SH-SY5Y (cell line): ENCODE results near the gene ARHGAP45.

Experiments
- GATA2 ChIP-seq: IDR thresholded peaks from 2 replicates; pipeline ENCODE4 v1.6.1; 2011; ENCODE audit warnings: mild to moderate bottlenecking, low read depth, low read length
- GATA3 ChIP-seq: IDR thresholded peaks from 2 replicates; pipeline ENCODE4 v1.6.1; 2011; ENCODE audit warnings: low read depth, mild to moderate bottlenecking, low read length, moderate library complexity

DNA sequence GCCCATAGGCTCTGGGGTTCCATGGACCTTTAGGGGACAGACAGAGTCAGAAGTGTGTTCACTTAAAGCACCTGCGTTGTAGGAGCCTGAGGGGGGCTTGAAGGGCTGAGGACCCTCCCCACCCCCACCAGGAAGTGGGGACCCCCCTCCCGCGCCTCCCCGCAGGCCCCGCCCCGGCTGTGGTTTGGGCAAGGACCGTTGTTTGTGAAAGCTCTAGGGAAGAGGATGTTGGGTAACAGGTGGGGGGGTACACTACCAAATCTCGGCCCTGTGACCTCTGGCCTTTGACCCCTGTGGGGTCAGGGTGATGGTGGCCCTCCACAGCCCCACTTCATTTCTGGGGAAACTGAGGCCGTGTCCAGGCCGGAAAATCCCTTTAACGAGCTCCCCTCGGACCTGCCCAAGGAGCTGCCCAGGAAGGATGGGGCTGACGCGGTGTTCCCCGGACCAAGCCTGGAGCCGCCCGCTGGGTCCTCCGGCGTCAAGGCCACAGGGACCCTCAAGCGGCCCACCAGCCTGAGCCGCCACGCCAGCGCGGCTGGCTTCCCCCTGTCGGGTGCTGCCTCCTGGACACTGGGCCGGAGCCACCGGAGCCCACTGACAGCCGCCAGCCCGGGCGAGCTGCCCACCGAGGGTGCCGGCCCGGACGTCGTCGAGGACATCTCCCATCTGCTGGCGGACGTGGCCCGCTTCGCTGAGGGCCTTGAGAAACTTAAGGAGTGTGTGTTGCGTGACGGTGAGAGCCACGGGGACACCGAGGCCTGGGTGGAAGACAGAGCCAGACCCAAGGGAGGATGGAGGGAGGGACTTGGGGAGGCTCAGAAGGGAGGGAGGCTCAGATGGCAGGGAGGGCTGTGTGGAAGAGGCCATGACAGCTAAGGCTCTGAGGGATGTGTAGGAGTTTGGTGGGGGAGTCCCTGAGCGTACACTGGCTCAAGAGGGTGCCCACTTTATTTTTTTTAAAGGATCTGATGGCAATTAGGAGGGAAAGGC is 1.3 kb downstream of the ARHGAP45 start:
- TF ChIP-seq GATA2 = no peak
- TF ChIP-seq GATA3 = no peak
